Activated CD8-positive, alpha-beta T cell treated with anti-CD3 and anti-CD28 coated beads, Interleukin-2, amount 10 ng/mL, durations not matched to agents 7 days and 5 days (primary cell): ENCODE results near the gene HOXB8. TPM values are rescaled to one million over a fixed set of nuclear protein-coding genes. Genes with fewer than 3 reads are reported as not detected.

Experiments used
- ATAC-seq: fragments of 150-1000 bp; cut with Tn5 transposase; one replicate; pipeline ENCODE4 v1.10.0; 2021; ENCODE audit warnings: moderate library complexity
- CTCF ChIA-PET: fragments of 350-600 bp; sonication (Branson Sonifier 250); formaldehyde crosslinking; loops from one replicate; lab custom pipeline; 2021; ENCODE audit warnings: antibody characterized with exemption; lab: Charles Lee
- POLR2A ChIA-PET: fragments of 350-600 bp; sonication (Branson Sonifier 250); formaldehyde crosslinking; loops from one replicate; lab custom pipeline; 2021; ENCODE audit warnings: antibody characterized with exemption; lab: Charles Lee
- DNase-seq: peaks from one replicate; pipeline ENCODE4 v3.0.0-alpha.2; 2020
- H3K27ac Mint-ChIP-seq: one replicate; pipeline ENCODE4 v1.8.0; 2021; ENCODE audit warnings: mild to moderate bottlenecking, mixed read lengths
- H3K27me3 Mint-ChIP-seq: one replicate; pipeline ENCODE4 v1.8.0; 2021; ENCODE audit warnings: low read depth, mixed read lengths
- H3K36me3 Mint-ChIP-seq: one replicate; pipeline ENCODE4 v1.8.0; 2021; ENCODE audit warnings: low read depth, mixed read lengths
- H3K4me1 Mint-ChIP-seq: one replicate; pipeline ENCODE4 v1.8.0; 2021; ENCODE audit warnings: low read depth, mixed read lengths
- H3K4me3 Mint-ChIP-seq: one replicate; pipeline ENCODE4 v1.8.0; 2021; ENCODE audit warnings: mild to moderate bottlenecking, mixed read lengths
- H3K9me3 Mint-ChIP-seq: one replicate; pipeline ENCODE4 v1.8.0; 2022; ENCODE audit warnings: mixed read lengths; ENCODE audit not compliant: insufficient read depth
- total RNA-seq, 2 experiments: library from RNA; stranded (reverse); gene quantifications; one replicate each; pipeline ENCODE4 v1.2.3, GENCODE V29; 2021

HOXB8 gene
- total RNA-seq, 2 experiments from 2014 or later: not detected

GRCh38 chr17:48620461-48621139 lies 5.5 kb upstream of the HOXB8 start:
- Mint-ChIP-seq H3K36me3 (no peaks in the 10 kb centered on the region), H3K9me3 (no peaks in the 10 kb centered on the region), H3K4me1 (peaks cover 37% of the 10 kb centered on the region), H3K4me3 (no peak overlapping the region), H3K27me3 (peaks cover 84% of the 10 kb centered on the region), H3K27ac (no peak overlapping the region)
- ChIA-PET POLR2A (interaction anchor here (0.6 kb wide), 1 partner anchor 101 kb away, joined by 3 read pairs; no protein-coding TSS in a partner anchor), CTCF (interaction anchor here (3.6 kb wide), 1 partner anchor 15 kb away, joined by 19 read pairs; no protein-coding TSS in a partner anchor)
- no peak for DNase-seq
- no peak for ATAC-seq

- POLR2A ChIA-PET: no interaction called here
- Mint-ChIP-seq H3K4me3 (no peak overlapping the region), H3K9me3 (no peaks in the 10 kb centered on the region), H3K27ac (no peak overlapping the region), H3K27me3 (peaks cover 85% of the 10 kb centered on the region), H3K36me3 (no peaks in the 10 kb centered on the region), H3K4me1 (peaks cover 36% of the 10 kb centered on the region)
- DNase-seq (no peak), ATAC-seq (no peak)
- CTCF ChIA-PET: interaction anchor here (1.6 to 3.6 kb wide), 3 partner anchors 12 to 593 kb away, joined by 6 to 19 read pairs (median 12); no protein-coding TSS in a partner anchor
Measured at GRCh38 chr17:48619826-48620449, 4.8 kb upstream of the HOXB8 start.

- CTCF ChIA-PET: interaction anchor here (0.6 to 3.6 kb wide), 33 partner anchors 8 to 604 kb away, joined by 3 to 32 read pairs (median 4); partner anchors contain the start of gene HOXB5
- POLR2A ChIA-PET: no interaction called here
- peak; percentile 86 for DNase-seq
- Mint-ChIP-seq H3K27ac (no peak overlapping the region), H3K9me3 (no peaks in the 10 kb centered on the region), H3K27me3 (peaks cover 87% of the 10 kb centered on the region), H3K4me3 (peak overlapping the region; percentile 27), H3K36me3 (no peaks in the 10 kb centered on the region), H3K4me1 (peaks cover 39% of the 10 kb centered on the region)
- ATAC-seq: peak; percentile 69
Measured at GRCh38 chr17:48618256-48618896, 3.3 kb upstream of the HOXB8 start.

GRCh38 chr17:48617471-48618255 lies 2.6 kb upstream of the HOXB8 start:
- no peaks in the 10 kb centered on the region for H3K36me3 Mint-ChIP-seq
- H3K27me3 Mint-ChIP-seq: peaks cover 85% of the 10 kb centered on the region
- no peaks in the 10 kb centered on the region for H3K9me3 Mint-ChIP-seq
- ChIA-PET CTCF (interaction anchor here (0.7 to 3.6 kb wide), 25 partner anchors 9 to 591 kb away, joined by 3 to 32 read pairs (median 5); partner anchors contain the start of gene HOXB5), POLR2A (no interaction called here)
- DNase-seq (no peak), ATAC-seq (no peak)
- H3K4me3 Mint-ChIP-seq: peak overlapping the region; percentile 24
- peaks cover 42% of the 10 kb centered on the region for H3K4me1 Mint-ChIP-seq
- no peak overlapping the region for H3K27ac Mint-ChIP-seq

GRCh38 chr17:48616717-48617470 lies 1.8 kb upstream of the HOXB8 start:
- DNase-seq: no peak
- CTCF ChIA-PET: interaction anchor here (0.9 to 3.6 kb wide), 8 partner anchors 8 to 590 kb away, joined by 3 to 32 read pairs (median 14); partner anchors contain the start of gene HOXB5
- Mint-ChIP-seq H3K36me3 (no peaks in the 10 kb centered on the region), H3K4me1 (peaks cover 48% of the 10 kb centered on the region), H3K4me3 (no peak overlapping the region), H3K9me3 (no peaks in the 10 kb centered on the region), H3K27me3 (peaks cover 85% of the 10 kb centered on the region), H3K27ac (no peak overlapping the region)
- POLR2A ChIA-PET: interaction anchor here (0.5 kb wide), 1 partner anchor 12 kb away, joined by 3 read pairs; the partner anchor contains the start of gene HOXB6
- no peak for ATAC-seq

- ATAC-seq (no peak), DNase-seq (no peak)
- Mint-ChIP-seq H3K4me1 (peaks cover 55% of the 10 kb centered on the region), H3K9me3 (no peaks in the 10 kb centered on the region), H3K36me3 (no peaks in the 10 kb centered on the region), H3K27me3 (peaks cover 86% of the 10 kb centered on the region), H3K4me3 (no peak overlapping the region), H3K27ac (no peak overlapping the region)
- ChIA-PET POLR2A (interaction anchor here (0.5 kb wide), 1 partner anchor 11 kb away, joined by 3 read pairs; the partner anchor contains the start of gene HOXB6), CTCF (interaction anchor here (0.9 to 1.7 kb wide), 4 partner anchors 8 to 88 kb away, joined by 3 to 4 read pairs (median 3); partner anchors contain the start of gene HOXB5)
Measured at GRCh38 chr17:48615963-48616716, 1.0 kb upstream of the HOXB8 start.

GRCh38 chr17:48613862-48614694 lies 1.0 kb downstream of the HOXB8 start:
- ChIA-PET CTCF (interaction anchor here (0.8 to 1.8 kb wide), 7 partner anchors 9 to 588 kb away, joined by 3 to 9 read pairs (median 5); partner anchors contain the start of genes HOXB5, HOXB6 and HOXB9), POLR2A (no interaction called here)
- no peak for ATAC-seq
- Mint-ChIP-seq H3K9me3 (no peaks in the 10 kb centered on the region), H3K36me3 (peaks cover 3% of the 10 kb centered on the region), H3K4me3 (peak overlapping the region; percentile 38), H3K4me1 (peaks cover 57% of the 10 kb centered on the region), H3K27me3 (peaks cover 77% of the 10 kb centered on the region), H3K27ac (peak overlapping the region; percentile 66)
- DNase-seq: no peak

- Mint-ChIP-seq H3K27me3 (peaks cover 75% of the 10 kb centered on the region), H3K36me3 (peaks cover 3% of the 10 kb centered on the region), H3K4me1 (peaks cover 49% of the 10 kb centered on the region), H3K27ac (peak overlapping the region; percentile 41), H3K9me3 (no peaks in the 10 kb centered on the region), H3K4me3 (peak overlapping the region; percentile 66)
- peak; percentile 63 for DNase-seq
- peak; percentile 66 for ATAC-seq
- POLR2A ChIA-PET: no interaction called here
- CTCF ChIA-PET: interaction anchor here (0.7 to 1.8 kb wide), 17 partner anchors 8 to 587 kb away, joined by 3 to 14 read pairs (median 5); partner anchors contain the start of genes HOXB5, HOXB6 and HOXB9
Measured at GRCh38 chr17:48612854-48613691, 2.0 kb downstream of the HOXB8 start.

GRCh38 chr17:48612456-48612853 lies 2.6 kb downstream of the HOXB8 start:
- peak overlapping the region; percentile 41 for H3K27ac Mint-ChIP-seq
- peaks cover 44% of the 10 kb centered on the region for H3K4me1 Mint-ChIP-seq
- peak; percentile 31 for DNase-seq
- ATAC-seq: no peak
- H3K27me3 Mint-ChIP-seq: peaks cover 75% of the 10 kb centered on the region
- CTCF ChIA-PET: interaction anchor here (0.7 to 1.8 kb wide), 14 partner anchors 10 to 587 kb away, joined by 3 to 14 read pairs (median 4); partner anchors contain the start of genes HOXB5 and HOXB9
- peaks cover 3% of the 10 kb centered on the region for H3K36me3 Mint-ChIP-seq
- POLR2A ChIA-PET: no interaction called here
- H3K4me3 Mint-ChIP-seq: peak overlapping the region; percentile 66
- no peaks in the 10 kb centered on the region for H3K9me3 Mint-ChIP-seq
